Mononuclear cell (primary cell): ENCODE measurements around the gene OR4S1. TPM values are rescaled to one million over a fixed set of nuclear protein-coding genes. Genes with fewer than 3 reads are reported as not detected.

Experiments
- total RNA-seq: library from RNA; depleted of rRNA; stranded (reverse); fragments of >200 nt; gene quantifications from one replicate; pipeline ENCODE4 v1.2.3, GENCODE V29; 2012

The OR4S1 gene
- total RNA-seq, 1 donor: not detected

Other genes starting within 250 kb of the OR4S1 start
- gene OR4B1, start 89.4 kb upstream of the OR4S1 start, total RNA-seq: not detected
- gene OR4X2, start 61.1 kb upstream of the OR4S1 start, total RNA-seq: not detected
- not detected for gene OR4X1, start 42.4 kb upstream of the OR4S1 start, total RNA-seq
- gene OR4C3, start 18.7 kb downstream of the OR4S1 start, total RNA-seq: not detected
- gene OR4C5, start 60.2 kb downstream of the OR4S1 start, total RNA-seq: not detected
- gene OR4A47, start 182.6 kb downstream of the OR4S1 start, total RNA-seq: 0.21 TPM